ENCODE measurements around the gene EML6. TPM values are rescaled to one million over a fixed set of nuclear protein-coding genes. Genes with fewer than 3 reads are reported as not detected.

Gene EML6
- polyA plus RNA-seq, 1 of the 3 experiments (the other 2 are of a cell fraction), result 1.1 TPM

GRCh38 chr2:54836477-54836876, 113.0 kb downstream of the EML6 start:
- 71% methylated on average over 4 of the region's 4 CpGs for WGBS (ENCODE audit: low lambda C conversion rate)
- Histone ChIP-seq H3K36me3 (replicated peaks in 1 of 2; ENCODE audit: control insufficient read depth in 1 of 2, insufficient read depth in 2 of 2, low read length in 1 of 2) (no peaks in the 10 kb centered on the region), H3F3A (replicated peaks; ENCODE audit: insufficient read depth) (peaks cover 3% of the 10 kb centered on the region), H3K27me3 (ENCODE audit: insufficient read depth) (no peaks in the 10 kb centered on the region), H3K9me3 (no peaks in the 10 kb centered on the region), H3K27ac (ENCODE audit: low read depth in 2 of 2, low read length in 1 of 2) (no peak overlapping the region), H2AFZ (ENCODE audit: low read depth) (no peak overlapping the region), H4K20me1 (ENCODE audit: insufficient read depth) (no peaks in the 10 kb centered on the region), H3K9me2 (no peaks in the 10 kb centered on the region), H3K4me3 (ENCODE audit: low read depth in 2 of 2, low read length in 1 of 2) (no peak overlapping the region), H3K9ac (no peak overlapping the region), H3K4me2 (no peak overlapping the region), H3K4me1 (ENCODE audit: control insufficient read depth in 1 of 2, insufficient read depth in 2 of 2, low read depth in 1 of 2, low read length in 1 of 2) (peaks cover 0 to 4% of the 10 kb centered on the region in 2 experiments; a peak in 2 of 4 replicates), H3K79me2 (ENCODE audit: insufficient read depth) (no peaks in the 10 kb centered on the region)
- TF ChIP-seq FOSL2 (IDR thresholded peaks at IDR 0.05; ENCODE audit: borderline replicate concordance, low read depth) (no peak), POLR2AphosphoS5 (IDR thresholded peaks at IDR 0.05; ENCODE audit: low read depth, low read length) (no peak), NFIC (IDR thresholded peaks at IDR 0.05; ENCODE audit: borderline replicate concordance) (no peak), TCF12 (IDR thresholded peaks at IDR 0.05) (no peak), USF1 (IDR thresholded peaks at IDR 0.05; ENCODE audit: borderline replicate concordance, low read depth) (no peak), RXRA (IDR thresholded peaks at IDR 0.05; ENCODE audit: borderline replicate concordance, low read depth) (no peak)
- POLR2A ChIA-PET, result no interaction called here
- CTCF ChIA-PET, result interaction anchor here (0.6 to 4.2 kb wide), 7 partner anchors 8 to 1405 kb away, joined by 3 to 23 read pairs (median 3); no protein-coding TSS in a partner anchor
- no peak for DNase-seq

GRCh38 chr2:54838585-54839035, 115.1 kb downstream of the EML6 start:
- Histone ChIP-seq H3K27ac (ENCODE audit: low read depth in 2 of 2, low read length in 1 of 2) (no peak overlapping the region), H3K9me2 (no peaks in the 10 kb centered on the region), H3K27me3 (ENCODE audit: insufficient read depth) (no peaks in the 10 kb centered on the region), H3K4me3 (ENCODE audit: low read depth in 2 of 2, low read length in 1 of 2) (peak overlapping the region in 1 of 2 experiments; percentile 27; a peak in 1 of 4 replicates), H3K9me3 (no peaks in the 10 kb centered on the region), H3K9ac (no peak overlapping the region), H3K4me1 (ENCODE audit: control insufficient read depth in 1 of 2, insufficient read depth in 2 of 2, low read depth in 1 of 2, low read length in 1 of 2) (peaks cover 0 to 4% of the 10 kb centered on the region in 2 experiments; a peak in 2 of 4 replicates), H3K4me2 (no peak overlapping the region), H3F3A (replicated peaks; ENCODE audit: insufficient read depth) (peaks cover 3% of the 10 kb centered on the region), H3K36me3 (replicated peaks in 1 of 2; ENCODE audit: control insufficient read depth in 1 of 2, insufficient read depth in 2 of 2, low read length in 1 of 2) (no peaks in the 10 kb centered on the region), H3K79me2 (ENCODE audit: insufficient read depth) (no peaks in the 10 kb centered on the region), H4K20me1 (ENCODE audit: insufficient read depth) (no peaks in the 10 kb centered on the region), H2AFZ (ENCODE audit: low read depth) (peak overlapping the region; percentile 29)
- WGBS (ENCODE audit: low lambda C conversion rate), result 11% methylated on average over 4 of the region's 4 CpGs
- DNase-seq, result peak; percentile 66
- ChIA-PET CTCF (interaction anchor here (0.6 to 4.2 kb wide), 57 partner anchors 8 to 735 kb away, joined by 3 to 31 read pairs (median 4); partner anchors contain the start of gene EML6), POLR2A (interaction anchor here (1.4 kb wide), 1 partner anchor 116 kb away, joined by 8 read pairs; the partner anchor contains the start of gene EML6)
- TF ChIP-seq TCF12 (IDR thresholded peaks at IDR 0.05), result no peak
- TF ChIP-seq ZBTB33 (IDR thresholded peaks at IDR 0.05; ENCODE audit: borderline replicate concordance, low read depth), result no peak
- TF ChIP-seq SMC3 (IDR thresholded peaks at IDR 0.05; ENCODE audit: low read depth, low read length), result peak; percentile 89
- peak; percentile 81 for TF ChIP-seq RAD21 (IDR thresholded peaks at IDR 0.05; ENCODE audit: low read length)
- no peak for TF ChIP-seq EP300 (IDR thresholded peaks at IDR 0.05; ENCODE audit: borderline replicate concordance in 1 of 2, low read depth in 1 of 2, low read length in 1 of 2)
- no peak for TF ChIP-seq FOXJ3 (CRISPR knock-in tag; IDR thresholded peaks at IDR 0.05)
- TF ChIP-seq RFX5 (IDR thresholded peaks at IDR 0.05; ENCODE audit: low read length), result no peak
- TF ChIP-seq USF1 (IDR thresholded peaks at IDR 0.05; ENCODE audit: borderline replicate concordance, low read depth), result no peak
- TF ChIP-seq USF2 (IDR thresholded peaks at IDR 0.05; ENCODE audit: borderline replicate concordance, low read depth, low read length), result no peak
- TF ChIP-seq NFIC (IDR thresholded peaks at IDR 0.05; ENCODE audit: borderline replicate concordance), result no peak
- TF ChIP-seq MXI1 (IDR thresholded peaks at IDR 0.05; ENCODE audit: low read depth, low read length), result no peak
- no peak for TF ChIP-seq RXRA (IDR thresholded peaks at IDR 0.05; ENCODE audit: borderline replicate concordance, low read depth)
- no peak for TF ChIP-seq PBX3 (IDR thresholded peaks at IDR 0.05)
- no peak for TF ChIP-seq YY1 (IDR thresholded peaks at IDR 0.05; ENCODE audit: low read depth)
- TF ChIP-seq RCOR1 (IDR thresholded peaks at IDR 0.05; ENCODE audit: low read length), result no peak
- no peak for TF ChIP-seq TEAD4 (IDR thresholded peaks at IDR 0.05; ENCODE audit: borderline replicate concordance, insufficient read depth)
- peak; percentile 95 for TF ChIP-seq CTCF (IDR thresholded peaks at IDR 0.05)
- no peak for TF ChIP-seq MEF2A (IDR thresholded peaks at IDR 0.05; ENCODE audit: borderline replicate concordance, low read depth)

Data from SK-N-SH (cell line).